Stimulated activated CD4-positive, alpha-beta T cell treated with anti-CD3 and anti-CD28 coated beads, Interleukin-15, amount 100 ng/mL, for 48 hours (primary cell): Measurements from ENCODE around the gene SHANK1.

Experiments
- DNase-seq, 2 donors: peaks; one replicate each; pipeline ENCODE4 v3.0.0-alpha.2; 2020; ENCODE audit warnings: low read depth in 2 of 2

The SHANK1 gene

GRCh38 chr19:50711805-50712204 lies 7.8 kb downstream of the SHANK1 start:
- no peak for DNase-seq

- DNase-seq: no peak
Observed at GRCh38 chr19:50711196-50711595, 8.4 kb downstream of the SHANK1 start.

- DNase-seq: no peak
Observed at GRCh38 chr19:50710612-50711011, 9.0 kb downstream of the SHANK1 start.

- DNase-seq: no peak
Observed at GRCh38 chr19:50710094-50710493, 9.5 kb downstream of the SHANK1 start.

DNA sequence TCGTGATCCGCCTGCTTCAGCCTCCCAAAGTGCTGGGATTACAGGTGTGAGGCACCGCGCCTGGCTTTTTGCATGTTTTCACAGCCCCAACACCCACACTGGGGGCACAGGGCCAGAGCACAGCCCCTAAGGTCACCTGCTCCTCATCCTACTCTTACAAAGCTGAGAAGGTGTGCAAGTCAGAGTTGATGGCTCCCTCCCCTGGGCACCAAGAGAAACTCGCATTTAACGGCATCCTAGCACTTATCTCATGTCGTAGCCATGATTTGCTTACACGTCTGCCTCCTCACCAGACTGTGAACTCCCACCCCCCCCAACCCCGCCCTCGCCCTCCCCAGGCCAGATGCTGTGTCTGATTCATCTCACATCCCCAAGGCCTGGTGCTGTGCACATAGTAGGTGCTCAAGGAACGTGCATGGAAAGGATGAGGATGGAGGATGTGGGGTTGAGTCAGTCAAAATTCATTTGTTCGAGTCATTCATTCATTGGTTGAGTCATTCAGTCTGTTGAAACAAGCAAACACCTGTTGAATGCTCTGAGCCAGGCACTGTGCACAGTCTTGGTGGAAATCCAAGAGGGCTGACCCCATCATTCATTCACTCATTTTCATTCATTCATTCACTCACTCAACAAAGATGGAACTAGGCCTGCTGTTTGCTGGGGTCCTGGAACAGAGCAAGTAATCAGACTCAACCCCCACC lies 11.3 kb downstream of the SHANK1 start:
- no peak for DNase-seq

DNA sequence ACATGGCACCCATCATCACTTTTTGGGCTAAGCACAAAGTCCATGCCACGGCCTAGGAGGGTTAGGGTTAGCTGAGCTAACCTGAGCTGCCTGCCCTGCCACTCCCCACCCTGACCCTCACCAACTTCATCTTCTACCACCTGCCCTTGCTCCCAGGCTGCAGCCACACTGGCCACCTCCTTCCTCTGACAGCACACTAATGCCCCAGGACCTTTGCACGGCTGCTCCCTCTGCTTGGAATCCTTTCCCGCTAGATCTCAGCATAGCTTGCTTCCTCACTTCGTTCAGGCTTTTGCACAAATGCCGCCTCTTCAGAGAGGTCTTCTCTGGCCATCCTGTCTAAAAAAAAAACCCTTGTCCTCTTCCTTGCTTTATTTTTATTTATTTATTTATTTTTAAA lies 13.2 kb downstream of the SHANK1 start:
- DNase-seq: no peak

- DNase-seq: no peak
Observed at GRCh38 chr19:50705422-50706019, 14.1 kb downstream of the SHANK1 start.

- no peak for DNase-seq
Observed at GRCh38 chr19:50703915-50704796, 15.4 kb downstream of the SHANK1 start.

DNA sequence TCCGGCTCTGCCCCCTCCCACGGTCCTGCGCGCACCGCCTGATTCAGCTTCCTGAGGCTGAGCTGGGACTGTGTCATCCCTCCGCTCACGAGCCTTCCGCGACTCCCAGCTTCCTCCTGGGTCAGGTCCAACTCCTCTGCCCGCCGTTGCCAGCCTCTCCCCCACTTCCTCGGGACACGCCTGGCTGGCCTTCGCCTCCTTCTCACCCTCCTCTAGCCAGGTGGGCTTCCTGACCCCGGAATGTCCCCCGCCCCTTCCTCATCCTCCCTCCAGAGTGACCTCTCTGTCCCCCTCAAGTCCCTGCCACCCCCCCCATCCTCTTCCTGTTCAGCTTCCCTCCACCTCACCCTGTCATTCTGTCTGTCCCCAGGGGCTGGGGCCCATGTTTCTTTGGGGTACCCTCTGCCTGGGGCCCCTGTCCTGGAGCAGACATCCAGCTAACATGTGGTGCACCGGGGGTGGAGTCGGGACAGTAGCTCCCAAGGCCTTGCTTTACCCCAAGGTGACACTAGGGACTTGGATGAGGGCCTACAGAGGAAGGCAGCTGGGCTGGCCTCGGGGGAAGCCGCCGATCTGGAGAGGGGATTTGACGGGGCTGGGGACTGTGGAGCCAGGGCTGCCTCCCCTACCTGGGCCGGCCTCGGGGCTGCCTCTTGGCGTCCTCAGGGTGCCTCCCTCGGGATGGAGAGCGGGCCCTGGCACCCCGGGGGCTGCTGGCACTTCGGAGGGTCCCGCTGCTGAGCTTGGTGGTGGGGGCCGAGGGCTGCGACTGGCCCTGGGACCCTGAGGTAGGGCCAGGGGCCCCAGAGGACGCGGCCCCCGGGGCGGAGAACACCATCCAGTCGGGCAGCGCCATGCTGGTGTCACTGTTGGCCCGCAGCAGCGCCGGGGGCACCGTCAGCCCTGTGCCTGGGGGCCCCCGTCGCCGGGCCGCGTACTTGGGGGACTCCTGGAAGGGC lies 16.5 kb downstream of the SHANK1 start:
- no peak for DNase-seq

DNA sequence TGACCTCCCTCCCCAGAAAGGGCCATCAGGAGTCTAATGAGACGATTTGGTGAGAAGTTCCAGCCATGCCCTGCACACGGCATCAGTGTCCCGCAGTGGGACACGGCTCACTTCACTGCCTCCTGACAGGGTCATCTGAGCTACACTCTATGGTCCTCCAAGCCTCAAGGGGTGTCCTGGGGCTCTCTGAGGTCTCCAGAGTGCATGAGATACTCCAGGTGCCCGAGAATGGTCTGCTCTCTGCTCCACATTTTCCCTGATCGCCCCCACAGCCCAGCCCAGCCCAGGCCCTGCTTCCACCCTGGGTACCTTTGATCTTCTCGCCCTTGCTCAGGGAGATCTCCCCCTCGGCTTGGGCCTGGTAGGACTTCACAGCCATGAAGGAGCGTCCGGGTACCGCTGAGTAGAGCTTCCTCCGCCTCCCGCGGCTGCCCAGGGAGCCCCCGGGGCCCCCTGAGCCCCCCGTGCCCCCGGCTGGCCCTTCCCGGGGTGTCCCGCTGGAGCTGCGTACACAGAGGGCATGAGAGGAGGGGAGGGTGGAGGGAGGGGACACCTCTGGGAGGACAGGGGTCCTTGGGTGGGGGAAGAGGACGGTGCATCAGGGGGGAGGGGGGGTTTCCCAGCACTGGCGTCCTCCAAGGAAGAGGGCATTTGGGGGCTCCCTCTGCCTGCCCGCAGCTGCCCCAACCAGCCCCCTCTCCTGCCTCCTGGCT lies 17.3 kb downstream of the SHANK1 start:
- DNase-seq: no peak

GRCh38 chr19:50701367-50701985 lies 18.1 kb downstream of the SHANK1 start:
- no peak for DNase-seq

DNA sequence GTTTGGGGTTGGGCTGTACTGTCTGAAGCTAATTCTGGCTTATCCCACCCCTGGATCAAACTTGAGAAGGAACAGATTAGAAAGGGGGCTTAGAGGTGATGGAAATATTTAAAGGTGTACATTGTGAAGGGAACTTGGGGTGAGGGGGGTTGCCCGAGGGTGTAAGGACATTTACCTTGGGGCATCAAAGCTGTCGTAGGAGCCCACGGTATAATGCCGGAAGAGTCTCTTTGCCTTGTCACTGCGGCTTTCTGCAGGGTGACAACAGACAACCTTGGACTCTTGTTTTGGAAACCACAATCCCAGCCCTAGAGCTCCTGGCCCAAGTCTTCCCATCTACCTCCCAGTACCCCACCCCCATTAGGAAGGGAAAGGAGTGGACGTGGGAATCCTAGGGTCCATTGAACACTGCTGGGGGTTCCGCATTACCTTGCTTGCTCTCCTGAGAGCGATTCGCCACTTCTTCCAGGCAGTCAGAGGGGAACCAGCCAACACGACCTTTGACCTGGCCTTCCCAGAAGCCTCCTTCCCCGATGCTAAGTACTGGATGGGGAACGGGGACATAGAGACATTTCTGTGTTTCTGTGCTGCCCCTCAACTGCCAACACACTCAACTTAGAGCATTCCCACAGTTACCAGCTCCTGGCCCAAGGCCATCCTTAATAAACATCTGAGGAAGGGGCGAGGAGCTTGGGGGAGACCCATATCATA lies 22.0 kb downstream of the SHANK1 start:
- no peak for DNase-seq

GRCh38 chr19:50696094-50696483 lies 23.5 kb downstream of the SHANK1 start:
- no peak for DNase-seq

DNA sequence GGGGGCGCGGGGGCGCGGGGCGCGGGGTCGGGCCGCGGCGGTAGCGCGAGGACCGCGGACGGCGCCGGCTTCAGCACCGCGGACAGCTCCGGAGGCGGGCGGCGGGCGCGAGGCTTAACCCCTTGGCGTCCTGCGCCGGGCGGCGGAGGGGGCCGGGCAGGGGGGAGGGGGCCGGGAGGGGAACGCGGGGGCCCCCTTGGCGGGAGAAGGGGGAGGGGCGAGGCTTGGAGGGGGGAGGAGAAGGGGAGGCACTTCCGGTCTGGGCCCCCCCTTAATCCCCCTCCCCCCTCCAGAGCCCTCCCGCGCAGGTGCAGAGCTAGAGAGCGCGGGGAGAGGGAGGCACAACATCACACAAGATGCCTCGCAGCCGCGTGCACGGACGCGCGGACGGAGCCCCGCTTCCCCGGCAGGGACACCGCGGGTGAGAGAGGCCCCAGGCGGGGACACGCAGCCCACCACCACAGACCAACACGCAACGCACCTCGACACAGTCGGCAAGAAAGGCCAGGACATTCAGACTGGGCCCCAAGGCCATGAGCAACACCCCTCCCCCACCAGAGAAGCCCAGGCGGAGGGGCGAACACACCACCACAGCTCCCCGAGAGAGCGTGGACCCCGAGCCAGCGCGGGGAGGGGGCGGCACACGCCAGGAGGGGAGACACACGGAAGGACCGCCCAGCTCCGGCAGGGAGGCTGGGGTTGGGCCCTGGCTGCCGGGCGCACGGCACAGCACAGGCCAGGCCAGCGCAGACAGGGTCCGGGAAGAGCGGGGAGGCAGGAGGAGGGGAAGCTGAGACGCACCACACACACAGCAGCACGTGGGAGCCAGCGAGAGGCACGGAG lies 24.1 kb downstream of the SHANK1 start:
- DNase-seq: no peak

GRCh38 chr19:50694815-50695145 lies 24.8 kb downstream of the SHANK1 start:
- no peak for DNase-seq

- DNase-seq: no peak
Observed at GRCh38 chr19:50693064-50693975, 26.3 kb downstream of the SHANK1 start.

DNA sequence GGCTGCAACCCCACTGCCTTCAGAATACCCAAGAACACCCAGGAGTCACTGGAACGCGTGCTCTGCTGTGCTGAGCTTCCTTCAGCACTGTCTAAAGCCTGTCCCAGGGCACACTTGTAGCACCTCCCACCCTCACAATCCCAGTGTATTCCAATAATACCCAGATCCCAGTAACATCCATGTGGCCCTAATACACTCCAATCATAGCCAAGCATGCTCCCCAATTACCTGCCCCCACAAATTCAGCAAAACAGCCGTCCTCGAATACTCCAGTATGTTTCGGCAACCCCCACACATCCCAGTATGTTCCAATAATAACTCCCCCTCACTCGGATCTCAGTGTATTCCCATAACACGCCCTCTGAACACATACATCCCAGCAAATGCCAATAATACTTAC lies 29.2 kb downstream of the SHANK1 start:
- DNase-seq: no peak

GRCh38 chr19:50688766-50689165 lies 30.8 kb downstream of the SHANK1 start:
- no peak for DNase-seq
